Raji (cell line): ENCODE data around the gene C19orf44.

Experiments used
- POLR2A ChIP-seq: IDR thresholded peaks from 2 replicates; pipeline ENCODE4 v1.6.1; 2011; ENCODE audit warnings: low read depth, low read length, control low read depth; ENCODE audit not compliant: insufficient read depth

C19orf44 gene

DNA sequence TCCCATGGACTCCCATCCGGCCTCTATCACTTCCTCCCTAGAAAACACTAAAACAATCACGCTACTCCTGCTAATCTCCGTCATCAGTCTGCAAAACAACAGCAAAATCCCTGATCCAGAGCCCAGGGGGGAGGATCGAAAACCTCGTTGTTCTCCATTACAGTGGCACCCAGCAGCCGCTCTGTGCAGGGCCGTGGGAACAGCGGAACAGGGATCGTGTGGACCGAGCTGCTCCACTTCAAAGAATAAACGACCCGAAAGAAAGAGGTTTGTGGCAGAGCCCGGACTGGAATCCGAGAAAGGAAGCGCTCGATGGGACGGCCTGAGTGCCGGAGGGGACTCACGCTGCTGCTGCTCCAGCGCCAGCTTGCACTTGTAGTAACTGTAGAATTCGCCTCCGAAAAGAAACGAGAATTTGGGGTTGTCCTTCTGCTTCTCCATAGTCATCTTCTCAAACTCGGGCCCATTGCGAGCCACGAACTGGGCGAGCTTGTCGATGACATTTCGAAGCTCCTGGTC lies 45.4 kb downstream of the C19orf44 start:
- TF ChIP-seq POLR2A, result no peak

DNA sequence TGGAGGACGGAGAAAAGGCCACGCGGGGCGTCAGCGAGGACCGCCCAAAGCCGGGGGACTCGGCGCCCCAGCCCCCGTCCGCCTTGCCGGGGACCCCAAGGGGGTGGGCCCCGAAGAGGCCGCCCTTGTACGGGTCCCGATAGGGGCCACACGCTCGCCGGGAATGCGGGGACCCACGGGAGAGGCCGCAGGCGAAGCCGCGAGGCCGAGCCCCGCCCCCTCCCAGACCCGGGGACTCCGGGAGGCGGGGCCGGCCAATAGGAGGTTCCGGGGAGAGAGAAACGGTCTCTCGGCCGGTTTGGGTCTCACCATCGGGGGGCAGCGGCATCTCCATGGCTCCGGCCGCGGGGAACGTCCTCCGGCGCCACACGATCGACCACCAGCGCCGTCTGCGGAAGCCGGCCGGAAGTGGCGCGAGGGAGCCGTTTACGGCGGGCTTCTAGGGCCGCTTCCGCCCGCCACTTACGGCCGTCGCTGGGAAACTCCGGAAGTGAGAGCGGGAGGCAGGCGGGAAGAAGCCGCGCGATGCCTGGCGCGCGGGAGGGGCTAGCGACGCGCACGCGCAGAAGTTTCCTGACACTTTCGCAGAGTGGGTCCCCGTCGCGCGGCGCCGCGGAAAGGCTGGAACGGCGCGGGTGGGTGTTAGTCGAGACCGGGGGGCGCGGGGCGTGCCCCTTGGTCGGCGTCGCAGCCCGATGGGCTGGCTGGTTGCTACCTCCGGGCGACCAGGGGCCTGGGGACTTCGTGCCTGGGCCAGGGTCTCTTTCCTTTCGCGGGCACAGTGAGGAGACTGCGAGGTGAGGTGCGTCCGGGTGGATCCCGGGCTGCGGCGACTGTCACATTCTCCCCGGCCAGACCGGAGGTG lies 46.1 kb downstream of the C19orf44 start, which contains the start of gene CHERP:
CHERP (minus strand) TSS at position 393 of the 865 bp plus-strand sequence; CDS start at position 334, 59 bp downstream.
- TF ChIP-seq POLR2A, result peak; percentile 88

DNA sequence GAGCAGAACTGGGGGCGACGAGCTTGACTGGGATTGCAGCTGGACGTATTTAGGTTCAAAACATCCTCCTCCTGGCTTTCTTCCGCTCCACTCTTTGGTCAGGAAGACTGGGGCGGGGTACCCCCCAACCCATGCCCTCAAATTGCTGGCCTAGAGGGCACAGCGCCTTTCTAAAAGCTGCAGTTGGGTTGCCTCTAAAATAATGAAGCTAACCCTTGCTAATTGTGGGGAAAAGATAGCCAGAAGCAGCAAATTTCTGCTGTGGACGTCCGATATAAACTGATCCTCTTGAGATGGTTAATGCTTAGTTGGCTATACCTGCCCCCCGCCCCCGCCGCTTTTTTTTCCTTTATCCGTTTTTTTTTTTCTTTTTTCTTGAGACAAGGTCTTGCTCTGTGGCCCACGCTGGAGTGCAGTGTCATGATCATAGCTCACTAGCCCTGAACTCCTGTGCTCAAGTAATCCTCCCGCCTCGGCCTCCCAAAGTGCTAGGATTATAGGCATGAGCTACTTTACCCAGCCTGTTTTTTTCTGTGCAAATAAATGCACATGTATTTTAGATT lies 46.8 kb downstream of the C19orf44 start:
- no peak for TF ChIP-seq POLR2A

DNA sequence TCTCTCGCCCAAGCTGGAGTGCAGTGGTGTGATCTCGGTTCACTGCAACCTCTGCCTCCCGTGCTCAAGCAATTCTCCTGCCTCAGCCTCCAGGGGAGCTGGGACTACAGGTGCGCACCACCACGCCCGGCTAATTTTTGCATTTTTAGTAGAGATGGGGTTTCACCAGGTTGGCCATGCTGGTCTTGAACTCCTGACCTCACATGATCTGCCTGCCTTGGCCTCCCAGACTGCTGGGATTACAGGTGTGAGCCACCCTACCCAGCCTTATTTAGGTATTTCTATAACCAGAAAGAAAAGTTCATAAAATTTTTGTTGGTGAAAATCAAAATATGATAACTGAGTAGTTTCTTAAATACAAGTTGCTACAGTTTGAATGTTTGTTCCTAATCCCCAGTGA lies 47.5 kb downstream of the C19orf44 start:
- TF ChIP-seq POLR2A, result 0 out of 2 replicates have a peak, but pooled peaks have one; percentile 26

DNA sequence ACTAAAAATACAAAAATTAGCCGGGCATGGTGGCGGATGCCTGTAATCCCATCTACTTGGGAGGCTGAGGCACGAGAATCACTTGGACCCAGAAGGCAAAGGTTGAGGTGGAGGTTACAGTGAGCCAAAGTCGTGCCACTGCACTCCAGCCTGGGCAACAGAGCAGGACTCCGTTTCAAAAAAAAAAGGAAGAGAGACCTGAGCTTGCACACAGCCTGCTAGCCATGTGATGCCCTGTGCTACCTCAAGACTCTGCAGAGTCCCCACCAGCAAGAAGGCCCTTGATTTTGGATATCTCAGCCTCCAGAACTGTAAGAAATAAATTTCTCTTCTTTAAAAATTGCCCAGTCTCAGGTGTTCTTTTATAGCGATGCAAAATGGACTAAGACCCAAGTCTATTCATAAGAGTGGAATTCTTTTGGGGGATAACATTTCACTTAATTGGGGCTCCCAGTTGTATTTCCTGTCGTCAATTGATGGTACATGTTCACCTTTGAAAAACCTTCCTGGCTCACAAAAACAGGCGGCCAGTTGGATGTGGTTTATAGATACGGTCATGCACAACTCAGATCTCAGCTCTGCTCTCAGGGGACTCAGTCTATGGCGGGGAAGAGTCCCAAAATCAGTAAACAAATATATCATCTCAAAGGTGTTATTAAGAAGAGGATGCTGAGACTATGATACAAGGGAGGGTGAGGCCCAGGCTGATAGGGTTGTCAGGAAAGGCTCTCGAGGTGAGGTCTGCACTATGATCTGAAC lies 48.5 kb downstream of the C19orf44 start:
- no peak for TF ChIP-seq POLR2A

DNA sequence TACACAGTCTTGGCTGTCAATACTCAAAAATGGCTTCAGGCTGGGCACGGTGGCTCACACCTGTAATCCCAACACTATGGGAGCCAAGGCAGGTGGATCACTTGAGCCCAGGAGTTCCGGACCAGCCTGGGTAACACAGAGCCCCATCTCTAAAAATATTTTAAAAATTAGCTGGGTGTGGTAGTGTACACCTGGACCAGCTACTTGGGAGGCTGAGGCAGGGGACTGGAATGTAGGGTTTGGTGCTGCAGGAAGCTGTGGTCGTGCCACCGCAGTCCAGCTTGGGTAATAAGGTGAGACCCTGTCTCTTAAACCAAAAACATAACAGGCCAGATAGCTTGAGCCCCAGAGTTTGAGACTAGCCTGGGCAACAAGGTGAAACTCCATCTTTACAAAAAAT lies 52.8 kb downstream of the C19orf44 start:
- TF ChIP-seq POLR2A, result no peak

DNA sequence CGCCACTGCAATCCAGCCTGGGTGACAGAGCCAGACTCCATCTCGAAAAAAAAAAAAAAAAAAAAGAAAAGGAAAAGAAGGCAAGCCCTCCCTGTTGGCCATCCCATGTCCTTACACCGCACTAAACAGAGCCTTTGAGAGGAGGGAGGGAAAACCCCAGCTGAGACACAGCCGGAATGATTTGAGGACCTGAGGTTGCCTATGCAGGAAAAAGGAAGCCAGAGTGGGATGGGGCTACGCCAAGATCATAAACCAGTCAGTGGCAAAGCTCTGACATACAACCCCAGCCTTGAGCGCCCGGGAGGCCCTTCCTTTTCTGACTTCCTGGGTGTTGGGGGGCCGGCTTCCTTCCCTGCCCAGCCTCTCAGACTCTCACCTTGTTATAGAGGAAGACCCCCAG lies 58.6 kb downstream of the C19orf44 start:
- no peak for TF ChIP-seq POLR2A

DNA sequence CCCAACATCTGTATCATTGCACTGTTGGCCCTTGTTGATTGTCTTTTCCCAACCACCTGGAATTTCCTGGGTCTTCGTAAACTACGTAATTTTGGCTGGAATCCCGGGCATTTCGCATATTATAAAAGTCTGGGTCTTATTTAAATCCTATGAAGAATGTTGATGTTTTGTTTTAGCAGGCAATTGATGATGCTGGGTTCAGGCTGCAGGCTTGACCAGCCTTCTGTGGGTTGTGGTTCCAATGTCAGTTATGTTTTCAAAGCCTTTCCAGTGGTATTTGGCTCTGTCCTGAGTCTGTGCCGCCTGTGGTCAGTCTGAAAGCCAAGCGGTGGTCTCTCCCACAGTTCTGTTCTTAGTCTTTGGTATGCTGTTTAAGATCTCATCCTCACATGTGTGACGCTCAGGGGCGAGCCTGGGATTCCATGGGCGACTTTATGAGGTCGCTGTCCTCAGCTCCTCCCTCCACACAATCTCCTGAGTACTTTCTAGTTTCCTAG lies 63.6 kb downstream of the C19orf44 start:
- TF ChIP-seq POLR2A, result no peak

DNA sequence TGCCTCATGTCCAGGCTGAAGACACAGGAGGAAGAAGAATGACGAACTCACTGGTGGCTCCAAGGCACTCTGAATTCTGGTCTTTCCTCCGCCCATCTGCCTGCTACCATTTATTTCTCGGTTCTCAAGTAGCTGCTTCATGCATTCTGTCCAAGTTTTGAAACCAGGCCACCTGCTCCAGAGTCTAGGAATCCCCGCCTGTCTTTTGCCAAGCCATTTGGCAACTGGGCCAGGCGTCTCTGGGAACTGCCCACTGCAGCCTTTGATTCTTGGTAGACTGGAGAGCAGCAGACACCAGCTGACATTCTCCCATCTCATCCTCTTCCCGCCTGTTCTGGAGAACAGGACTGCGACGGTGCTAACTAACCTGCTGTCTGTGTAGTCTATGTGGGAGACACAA lies 65.2 kb downstream of the C19orf44 start:
- TF ChIP-seq POLR2A, result no peak

DNA sequence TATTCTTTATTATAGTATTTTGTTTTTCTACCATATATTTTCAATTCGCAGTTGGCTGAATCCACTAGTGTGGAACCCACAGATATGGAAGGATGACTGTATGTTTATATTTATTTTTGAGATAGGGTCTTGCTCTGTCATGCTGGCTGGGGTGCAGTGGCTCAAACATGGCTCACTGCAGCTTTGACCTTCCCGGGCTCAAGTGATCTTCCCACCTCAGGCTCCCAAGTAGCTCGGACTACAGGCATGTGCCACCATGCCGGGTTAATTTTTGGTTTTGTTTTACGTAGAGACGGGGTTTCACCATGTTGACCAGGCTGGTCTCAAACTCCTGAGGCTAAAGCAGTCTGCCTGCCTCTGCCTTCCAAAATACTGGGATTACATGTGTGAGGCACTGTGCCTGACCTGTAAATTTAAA lies 66.4 kb downstream of the C19orf44 start:
- TF ChIP-seq POLR2A, result no peak

DNA sequence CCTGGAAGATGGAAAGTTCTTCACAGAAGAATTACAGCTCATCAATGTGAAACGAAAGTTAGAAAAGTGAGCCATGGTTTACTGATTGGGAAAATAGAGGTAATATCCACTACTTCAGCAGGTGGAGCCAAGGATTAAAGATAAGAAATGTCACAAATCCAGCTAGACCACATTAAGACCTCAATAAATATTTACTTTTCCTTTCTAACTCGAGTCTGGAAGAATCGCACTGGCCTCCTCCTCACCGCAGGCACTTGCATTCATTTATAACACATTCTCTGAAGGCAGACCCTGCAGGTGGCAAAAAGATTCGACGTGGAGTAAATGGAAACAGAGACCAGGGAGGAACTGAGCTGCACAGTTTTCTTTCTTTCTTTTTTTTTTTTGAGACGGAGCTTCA lies 68.6 kb downstream of the C19orf44 start:
- no peak for TF ChIP-seq POLR2A

DNA sequence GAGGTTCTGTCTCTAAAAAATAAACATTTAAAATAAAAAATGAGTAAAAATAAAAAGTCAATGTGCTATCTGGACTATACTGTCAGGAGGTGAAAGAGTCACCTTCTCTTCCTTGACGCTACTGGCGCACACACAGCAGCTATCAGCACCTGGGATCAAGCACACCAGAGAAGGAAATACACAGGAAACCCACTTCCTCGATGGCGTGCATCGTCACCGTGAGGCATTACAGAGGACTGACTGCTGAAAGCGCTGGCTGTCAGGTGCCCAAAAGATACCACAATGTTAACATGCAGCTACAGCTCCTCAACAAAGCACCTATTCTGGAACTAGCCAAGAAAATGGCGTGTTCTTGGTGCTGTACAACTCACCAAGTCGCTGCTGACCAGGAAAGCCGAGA lies 70.0 kb downstream of the C19orf44 start:
- TF ChIP-seq POLR2A, result no peak

DNA sequence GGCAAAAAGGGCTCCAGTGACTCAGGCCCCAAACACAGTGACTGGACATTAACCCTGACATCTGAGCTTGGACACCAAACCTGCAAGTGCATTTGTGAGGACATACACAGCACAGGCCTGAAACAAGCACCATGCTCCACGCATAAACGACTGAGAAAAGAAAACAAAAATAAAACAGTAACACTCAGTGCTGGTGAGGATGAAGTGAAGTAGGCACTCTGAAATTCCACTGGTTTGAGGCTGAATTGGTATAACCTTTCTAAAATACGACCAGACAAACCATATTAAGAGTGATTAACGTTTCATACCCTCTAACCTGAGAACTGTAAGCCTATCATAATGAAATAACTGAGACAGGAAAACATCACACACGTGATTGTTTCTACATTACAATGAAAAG lies 70.5 kb downstream of the C19orf44 start:
- no peak for TF ChIP-seq POLR2A

DNA sequence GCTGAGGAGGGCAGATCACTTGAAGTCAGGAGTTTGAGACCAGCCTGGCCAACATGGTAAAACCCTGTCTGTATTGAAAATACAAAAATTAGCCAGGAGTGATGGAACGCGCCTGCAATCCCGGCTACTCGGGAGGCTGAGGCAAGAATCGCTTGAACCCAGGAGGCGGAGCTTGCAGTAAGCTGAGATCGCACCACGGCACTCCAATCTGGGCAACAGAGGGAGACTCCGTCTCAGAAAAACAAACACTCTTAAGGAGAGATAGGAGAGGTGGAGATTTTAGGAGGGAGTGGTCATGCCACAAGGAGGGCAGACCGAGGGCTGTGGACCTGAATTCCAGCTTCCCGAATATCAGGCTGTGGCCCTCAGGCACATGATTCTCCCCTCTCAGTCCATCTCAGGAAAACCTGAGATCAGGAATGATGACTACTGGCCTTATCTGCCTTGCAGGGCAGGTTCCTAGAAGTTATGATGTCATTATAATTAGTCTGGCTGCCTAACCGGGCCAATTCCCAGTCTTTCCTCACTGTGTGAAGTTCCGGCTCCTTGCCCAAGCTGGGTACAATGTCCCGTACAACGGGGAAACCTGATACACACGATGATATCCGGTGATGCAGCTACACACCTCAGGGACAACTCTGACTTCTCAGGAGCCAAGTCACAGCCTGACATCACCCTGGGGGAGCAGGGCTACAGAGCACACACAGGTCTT lies 73.6 kb downstream of the C19orf44 start:
- TF ChIP-seq POLR2A, result no peak
